AG10803 (cell line): Measurements from ENCODE around the gene HNRNPD.
"Not testable (repeated sequence)": the region's sequence is repeated elsewhere in the genome, so short reads cannot be mapped to it uniquely, and the experiment has no call there.

Experiments used
- DNase-seq: peaks from one replicate; pipeline ENCODE4 v3.0.0; 2010; ENCODE audit warnings: low read depth
- H3K4me3 ChIP-seq: 2 replicates; pipeline ENCODE4 v1.5.1; 2011; ENCODE audit warnings: mild to moderate bottlenecking, low read length, control low read depth
- TF ChIP-seq, protein P1 (sequence below): conservative IDR thresholded peaks from 2 replicates; pipeline ENCODE4 v1.5.1; 2011; ENCODE audit warnings: mild to moderate bottlenecking, low read length, control low read depth, inconsistent platforms

Gene HNRNPD, protein sequence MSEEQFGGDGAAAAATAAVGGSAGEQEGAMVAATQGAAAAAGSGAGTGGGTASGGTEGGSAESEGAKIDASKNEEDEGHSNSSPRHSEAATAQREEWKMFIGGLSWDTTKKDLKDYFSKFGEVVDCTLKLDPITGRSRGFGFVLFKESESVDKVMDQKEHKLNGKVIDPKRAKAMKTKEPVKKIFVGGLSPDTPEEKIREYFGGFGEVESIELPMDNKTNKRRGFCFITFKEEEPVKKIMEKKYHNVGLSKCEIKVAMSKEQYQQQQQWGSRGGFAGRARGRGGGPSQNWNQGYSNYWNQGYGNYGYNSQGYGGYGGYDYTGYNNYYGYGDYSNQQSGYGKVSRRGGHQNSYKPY

DNA sequence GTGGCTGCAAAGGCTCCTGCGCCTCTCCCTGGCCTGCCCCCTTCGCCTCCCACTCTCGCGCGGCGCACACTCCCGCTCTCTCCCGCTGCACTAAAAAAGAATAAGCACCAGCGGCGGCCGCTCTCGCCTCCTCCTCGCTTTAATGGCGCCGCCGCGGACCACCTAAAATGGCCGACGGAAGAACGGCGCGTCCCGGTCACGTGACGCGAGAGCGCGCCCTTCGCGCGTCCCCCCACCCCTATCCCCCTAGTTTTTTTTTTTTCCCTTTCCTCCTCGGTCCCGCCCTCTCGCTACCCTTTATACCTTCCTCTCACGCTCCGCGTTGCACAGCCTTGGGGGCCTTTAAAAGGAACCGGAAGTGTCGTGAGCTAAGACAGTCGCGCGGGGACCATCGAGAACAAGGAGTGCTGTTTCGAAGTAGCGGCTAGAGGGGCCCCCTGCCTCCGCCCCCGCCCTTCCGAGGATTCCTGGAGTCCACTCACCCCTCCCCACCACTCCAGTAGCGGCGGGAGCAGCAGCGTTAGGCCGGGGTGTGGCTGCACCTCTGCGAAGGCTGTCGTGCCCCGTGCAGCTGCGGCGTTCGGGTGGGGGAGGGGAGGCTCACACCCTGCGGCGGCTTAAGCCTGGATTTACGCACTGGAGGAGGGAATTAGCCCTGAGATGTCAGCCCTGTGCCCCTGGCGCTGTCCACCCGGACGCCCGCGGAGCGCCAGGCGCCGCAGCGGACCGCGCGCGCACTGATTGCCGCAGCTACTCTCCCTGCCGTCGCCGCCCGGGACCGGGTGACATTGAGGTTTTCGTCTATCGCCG is at the start of gene HNRNPD:
HNRNPD (minus strand) TSS at position 176 of the 810 bp plus-strand sequence. CDS start 313 bp downstream, outside the sequence.
- TF ChIP-seq, protein P1, sequence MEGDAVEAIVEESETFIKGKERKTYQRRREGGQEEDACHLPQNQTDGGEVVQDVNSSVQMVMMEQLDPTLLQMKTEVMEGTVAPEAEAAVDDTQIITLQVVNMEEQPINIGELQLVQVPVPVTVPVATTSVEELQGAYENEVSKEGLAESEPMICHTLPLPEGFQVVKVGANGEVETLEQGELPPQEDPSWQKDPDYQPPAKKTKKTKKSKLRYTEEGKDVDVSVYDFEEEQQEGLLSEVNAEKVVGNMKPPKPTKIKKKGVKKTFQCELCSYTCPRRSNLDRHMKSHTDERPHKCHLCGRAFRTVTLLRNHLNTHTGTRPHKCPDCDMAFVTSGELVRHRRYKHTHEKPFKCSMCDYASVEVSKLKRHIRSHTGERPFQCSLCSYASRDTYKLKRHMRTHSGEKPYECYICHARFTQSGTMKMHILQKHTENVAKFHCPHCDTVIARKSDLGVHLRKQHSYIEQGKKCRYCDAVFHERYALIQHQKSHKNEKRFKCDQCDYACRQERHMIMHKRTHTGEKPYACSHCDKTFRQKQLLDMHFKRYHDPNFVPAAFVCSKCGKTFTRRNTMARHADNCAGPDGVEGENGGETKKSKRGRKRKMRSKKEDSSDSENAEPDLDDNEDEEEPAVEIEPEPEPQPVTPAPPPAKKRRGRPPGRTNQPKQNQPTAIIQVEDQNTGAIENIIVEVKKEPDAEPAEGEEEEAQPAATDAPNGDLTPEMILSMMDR = no peak
- DNase-seq = peak; percentile 100
- peak within 1 kb of the TSS; percentile 92 for H3K4me3 ChIP-seq

DNA sequence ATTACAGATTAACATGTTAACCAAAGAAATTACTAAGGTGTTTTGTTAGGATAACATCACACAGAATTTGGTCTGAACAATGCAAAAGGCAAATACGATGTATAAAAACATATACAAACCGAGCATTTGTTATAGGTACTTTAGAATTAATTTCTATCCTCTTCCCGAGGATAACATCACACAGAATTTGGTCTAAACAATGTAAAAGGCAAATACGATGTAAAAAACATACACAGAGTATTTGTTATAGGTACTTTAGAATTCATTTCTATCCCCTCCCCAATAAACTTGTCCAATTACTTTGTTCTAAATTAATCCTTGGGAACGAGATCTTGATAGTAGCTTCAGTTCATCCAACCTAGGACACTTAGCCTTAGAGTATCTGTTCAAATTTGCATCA is 48.8 kb upstream of the HNRNPD start:
- TF ChIP-seq, protein P1 = no peak
- H3K4me3 ChIP-seq = no peak overlapping the region
- no peak for DNase-seq

DNA sequence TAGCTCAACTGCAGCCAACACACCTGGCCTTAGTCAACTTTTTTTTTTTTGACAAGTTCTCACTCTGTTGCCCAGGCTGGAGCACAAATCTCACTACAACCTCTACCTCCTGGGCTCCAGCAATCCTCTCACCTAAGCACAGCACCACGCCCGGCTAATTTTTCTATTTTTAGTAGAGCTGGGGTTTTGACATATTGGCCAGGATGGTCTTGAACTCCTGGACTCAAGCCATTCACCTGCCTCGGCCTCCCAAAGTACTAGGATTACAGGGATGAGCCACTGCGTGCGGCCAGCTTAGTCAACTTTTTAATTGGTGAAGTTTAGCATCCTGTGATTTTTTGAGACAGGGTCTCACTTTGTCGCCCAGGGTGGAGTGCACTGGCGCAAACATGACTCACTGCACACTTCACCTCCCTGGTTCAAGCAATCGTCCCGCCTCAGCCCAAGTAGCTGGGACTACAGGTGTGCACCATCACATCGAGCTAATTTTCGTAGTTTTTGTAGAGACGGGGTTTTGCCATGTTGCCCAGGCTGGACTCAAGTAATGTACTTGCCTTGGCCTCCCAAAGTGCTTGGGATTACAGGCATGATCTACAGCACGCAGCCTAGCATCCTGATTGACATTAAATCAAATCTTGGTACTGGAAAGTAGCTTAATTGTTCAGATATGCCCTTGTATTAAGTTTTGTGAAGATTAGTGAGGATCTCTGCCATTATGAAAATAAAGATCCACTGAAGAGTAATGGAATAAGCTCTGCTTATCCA is 48.2 kb upstream of the HNRNPD start:
- TF ChIP-seq, protein P1 = no peak
- no peak for DNase-seq
- no peak overlapping the region for H3K4me3 ChIP-seq

DNA sequence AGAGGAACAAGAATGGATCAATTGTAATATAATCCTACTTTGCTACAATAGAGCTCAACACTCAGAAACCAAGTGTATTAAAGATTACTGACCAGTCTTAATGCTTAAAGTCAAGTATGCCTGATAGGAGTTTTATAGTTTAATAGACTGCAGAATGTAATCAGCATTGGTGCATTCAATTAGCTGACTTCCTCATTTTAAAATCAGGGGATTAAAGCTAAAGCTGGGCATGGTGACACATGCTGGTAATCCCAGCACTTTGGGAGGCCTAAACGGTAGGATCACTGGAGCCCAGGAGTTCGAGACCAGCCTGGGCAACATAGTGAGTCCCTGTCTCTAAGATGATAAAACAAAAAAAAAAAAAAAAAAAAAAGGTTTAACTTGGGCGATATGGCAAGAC is 45.7 kb upstream of the HNRNPD start:
- TF ChIP-seq, protein P1 = no peak
- DNase-seq = no peak
- H3K4me3 ChIP-seq = no peak overlapping the region

DNA sequence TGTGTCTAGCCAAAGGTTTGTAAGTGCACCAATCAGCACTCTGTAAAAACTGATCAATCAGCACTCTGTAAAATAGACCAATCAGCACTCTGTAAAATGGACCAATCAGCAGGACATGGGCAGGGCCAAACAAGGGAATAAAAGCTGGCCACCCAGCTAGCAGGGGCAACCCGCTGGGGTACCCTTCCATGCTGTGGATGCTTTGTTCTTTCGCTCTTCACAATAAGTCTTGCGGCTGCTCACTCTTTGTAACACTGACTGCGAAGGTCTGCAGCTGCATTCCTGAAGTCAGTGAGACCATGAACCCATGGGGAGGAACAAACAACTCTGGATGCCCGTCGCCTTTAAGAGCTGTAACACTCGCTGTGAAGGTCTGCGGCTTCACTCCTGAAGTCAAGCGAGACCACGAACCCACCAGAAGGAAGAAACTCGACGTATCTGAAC is 42.2 kb upstream of the HNRNPD start:
- no peak for DNase-seq
- no peak overlapping the region for H3K4me3 ChIP-seq
- TF ChIP-seq, protein P1 = no peak

DNA sequence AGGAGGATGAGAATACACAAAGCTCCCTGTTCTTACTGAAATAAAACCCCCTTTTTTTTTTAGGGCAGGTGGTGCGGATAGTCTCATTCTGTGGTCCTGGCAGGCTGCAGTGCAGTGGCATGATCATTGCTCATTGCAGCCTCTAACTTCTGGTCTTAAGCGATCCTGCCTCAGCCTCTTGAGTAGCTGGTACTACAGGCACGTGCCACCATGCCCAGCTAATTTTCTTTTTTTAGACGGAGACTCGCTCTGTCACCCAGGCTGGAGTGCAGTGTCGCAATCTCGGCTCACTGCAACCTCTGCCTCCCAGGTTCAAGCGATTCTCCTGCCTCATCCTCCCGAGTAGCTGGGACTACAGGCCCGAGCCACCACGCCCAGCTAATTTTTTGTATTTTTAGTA is 41.3 kb upstream of the HNRNPD start:
- not testable (repeated sequence) for DNase-seq, H3K4me3 ChIP-seq

DNA sequence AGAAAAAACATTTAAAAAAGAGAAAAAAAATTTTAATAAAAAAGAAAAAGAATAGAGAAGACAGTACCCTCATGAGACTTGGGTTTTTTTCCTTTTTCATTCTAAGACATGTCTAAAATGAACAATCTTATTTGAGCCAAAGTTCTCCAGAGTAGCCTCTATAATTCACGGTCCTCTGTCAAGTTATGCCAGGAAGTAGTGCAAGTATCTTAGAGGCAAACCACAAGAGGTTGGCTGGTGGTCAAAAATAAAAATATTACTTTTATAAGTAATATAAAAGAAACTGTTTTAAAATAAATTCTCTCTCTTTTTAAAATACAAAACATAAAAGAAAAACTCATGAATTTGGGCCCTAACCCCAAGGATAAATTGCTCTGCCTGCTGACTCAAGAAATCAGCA is 29.9 kb upstream of the HNRNPD start:
- TF ChIP-seq, protein P1 = no peak
- no peak for DNase-seq
- no peak overlapping the region for H3K4me3 ChIP-seq
